ENCODE results near the gene LCOR.

- TF ChIP-seq CTCF (IDR thresholded peaks at IDR 0.05) (peak in 1 of 3 donors; percentile 13), POLR2AphosphoS5 (IDR thresholded peaks at IDR 0.05) (no peak), POLR2A (IDR thresholded peaks at IDR 0.05) (no peak)
Measured at GRCh38 chr10:96831200-96831866, 765 bp upstream of the LCOR start.
